ENCODE measurements around the gene CLMP. TPM values are rescaled to one million over a fixed set of nuclear protein-coding genes. Genes with fewer than 3 reads are reported as not detected.
A peak's percentile ranks its signal among the peaks of the same experiment; 100 is the strongest.

CLMP gene
- polyA plus RNA-seq, 1 donor (not counting 4 experiments of a cell fraction or from before 2014, with no cell fraction given) = 2.7 TPM

GRCh38 chr11:123187665-123188507 lies 7.2 kb downstream of the CLMP start:
- Histone ChIP-seq H3K4me1 (ENCODE audit: control insufficient read depth, extremely low read depth, insufficient read depth, low read length) (peaks cover 49% of the 10 kb centered on the region), H2AFZ (ENCODE audit: control insufficient read depth, low read length) (no peak overlapping the region), H3K9ac (ENCODE audit: control insufficient read depth, extremely low read depth, insufficient read depth, low read length) (no peak overlapping the region), H3K27me3 (ENCODE audit: control insufficient read depth, extremely low read depth, insufficient read depth, low read length) (no peaks in the 10 kb centered on the region), H3K4me3 (ENCODE audit: control insufficient read depth in 2 of 3, extremely low read depth in 1 of 3, insufficient read depth in 2 of 3, low read depth in 1 of 3, low read length in 3 of 3) (no peak overlapping the region), H3K36me3 (ENCODE audit: control insufficient read depth in 2 of 2, extremely low read depth in 1 of 2, insufficient read depth in 2 of 2, low read length in 2 of 2) (no peaks in the 10 kb centered on the region), H3K79me2 (ENCODE audit: control insufficient read depth, insufficient read depth, low read length) (no peaks in the 10 kb centered on the region), H3K4me2 (ENCODE audit: control insufficient read depth, extremely low read depth, insufficient read depth, low read depth, low read length) (no peak overlapping the region), H4K20me1 (ENCODE audit: control insufficient read depth, extremely low read depth, insufficient read depth, low read length) (no peaks in the 10 kb centered on the region), H3K27ac (ENCODE audit: control insufficient read depth, insufficient read depth, low read length) (no peak overlapping the region), H3K9me3 (ENCODE audit: control insufficient read depth, low read depth, low read length) (no peaks in the 10 kb centered on the region), H3K9me1 (ENCODE audit: control insufficient read depth, extremely low read depth, insufficient read depth, low read length) (no peaks in the 10 kb centered on the region)
- DNase-seq (ENCODE audit: low read depth, low spot score) (no peak), FAIRE-seq (peak; percentile 48)
- TF ChIP-seq, protein P1, sequence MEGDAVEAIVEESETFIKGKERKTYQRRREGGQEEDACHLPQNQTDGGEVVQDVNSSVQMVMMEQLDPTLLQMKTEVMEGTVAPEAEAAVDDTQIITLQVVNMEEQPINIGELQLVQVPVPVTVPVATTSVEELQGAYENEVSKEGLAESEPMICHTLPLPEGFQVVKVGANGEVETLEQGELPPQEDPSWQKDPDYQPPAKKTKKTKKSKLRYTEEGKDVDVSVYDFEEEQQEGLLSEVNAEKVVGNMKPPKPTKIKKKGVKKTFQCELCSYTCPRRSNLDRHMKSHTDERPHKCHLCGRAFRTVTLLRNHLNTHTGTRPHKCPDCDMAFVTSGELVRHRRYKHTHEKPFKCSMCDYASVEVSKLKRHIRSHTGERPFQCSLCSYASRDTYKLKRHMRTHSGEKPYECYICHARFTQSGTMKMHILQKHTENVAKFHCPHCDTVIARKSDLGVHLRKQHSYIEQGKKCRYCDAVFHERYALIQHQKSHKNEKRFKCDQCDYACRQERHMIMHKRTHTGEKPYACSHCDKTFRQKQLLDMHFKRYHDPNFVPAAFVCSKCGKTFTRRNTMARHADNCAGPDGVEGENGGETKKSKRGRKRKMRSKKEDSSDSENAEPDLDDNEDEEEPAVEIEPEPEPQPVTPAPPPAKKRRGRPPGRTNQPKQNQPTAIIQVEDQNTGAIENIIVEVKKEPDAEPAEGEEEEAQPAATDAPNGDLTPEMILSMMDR (optimal IDR thresholded peaks at IDR 0.05 in 1 of 3, IDR thresholded peaks at IDR 0.05 in 1 of 3, conservative IDR thresholded peaks at IDR 0.05 in 1 of 3; ENCODE audit: extremely low read depth in 1 of 3, insufficient read depth in 2 of 3, low read length in 3 of 3) = no peak
- no peak for TF ChIP-seq EZH2 (IDR thresholded peaks at IDR 0.05; ENCODE audit: low read length)
- dilution Hi-C loops (cut with MboI; ENCODE audit: extremely low pct_ligation_motif_present, low sequenced_read_pairs) = no loop called here

DNA sequence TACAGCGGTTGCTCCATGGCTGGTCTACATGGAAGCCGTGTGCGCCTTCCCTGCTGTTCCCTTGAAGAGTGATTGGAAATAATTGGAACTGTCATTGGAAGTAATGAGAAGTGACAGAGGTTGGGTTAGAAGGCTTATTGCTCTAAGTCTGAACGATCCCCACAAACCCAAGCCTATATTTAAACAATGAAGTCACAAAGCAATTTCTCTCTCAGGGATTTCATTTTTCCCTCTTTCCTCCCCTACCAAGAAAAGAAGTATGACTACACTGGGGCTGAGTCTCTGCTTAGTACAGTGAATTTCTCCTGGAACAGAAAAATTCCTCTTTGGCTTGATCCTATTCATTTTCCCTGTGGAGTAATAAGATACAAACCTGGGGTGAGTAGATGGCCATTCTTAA lies 7.8 kb downstream of the CLMP start:
- H3K9me3 ChIP-seq (ENCODE audit: control insufficient read depth, low read depth, low read length) = no peaks in the 10 kb centered on the region
- H3K4me2 ChIP-seq (ENCODE audit: control insufficient read depth, extremely low read depth, insufficient read depth, low read depth, low read length) = no peak overlapping the region
- H3K36me3 ChIP-seq (ENCODE audit: control insufficient read depth in 2 of 2, extremely low read depth in 1 of 2, insufficient read depth in 2 of 2, low read length in 2 of 2) = no peaks in the 10 kb centered on the region
- TF ChIP-seq, protein P1 (optimal IDR thresholded peaks at IDR 0.05 in 1 of 3, IDR thresholded peaks at IDR 0.05 in 1 of 3, conservative IDR thresholded peaks at IDR 0.05 in 1 of 3; ENCODE audit: extremely low read depth in 1 of 3, insufficient read depth in 2 of 3, low read length in 3 of 3) = no peak
- TF ChIP-seq EZH2 (IDR thresholded peaks at IDR 0.05; ENCODE audit: low read length) = no peak
- H3K27ac ChIP-seq (ENCODE audit: control insufficient read depth, insufficient read depth, low read length) = no peak overlapping the region
- dilution Hi-C loops (cut with MboI; ENCODE audit: extremely low pct_ligation_motif_present, low sequenced_read_pairs) = no loop called here
- H2AFZ ChIP-seq (ENCODE audit: control insufficient read depth, low read length) = no peak overlapping the region
- no peaks in the 10 kb centered on the region for H3K9me1 ChIP-seq (ENCODE audit: control insufficient read depth, extremely low read depth, insufficient read depth, low read length)
- no peaks in the 10 kb centered on the region for H3K27me3 ChIP-seq (ENCODE audit: control insufficient read depth, extremely low read depth, insufficient read depth, low read length)
- no peak overlapping the region for H3K9ac ChIP-seq (ENCODE audit: control insufficient read depth, extremely low read depth, insufficient read depth, low read length)
- peaks cover 49% of the 10 kb centered on the region for H3K4me1 ChIP-seq (ENCODE audit: control insufficient read depth, extremely low read depth, insufficient read depth, low read length)
- no peak for DNase-seq (ENCODE audit: low read depth, low spot score)
- H3K4me3 ChIP-seq (ENCODE audit: control insufficient read depth in 2 of 3, extremely low read depth in 1 of 3, insufficient read depth in 2 of 3, low read depth in 1 of 3, low read length in 3 of 3) = no peak overlapping the region
- H4K20me1 ChIP-seq (ENCODE audit: control insufficient read depth, extremely low read depth, insufficient read depth, low read length) = no peaks in the 10 kb centered on the region
- FAIRE-seq = no peak
- H3K79me2 ChIP-seq (ENCODE audit: control insufficient read depth, insufficient read depth, low read length) = no peaks in the 10 kb centered on the region

Measured in keratinocyte (primary cell).